HEK293 (cell line): ENCODE results near the gene GPSM1.

Experiments
- GFI1B ChIP-seq: fragments of 450-650 bp; formaldehyde crosslinking; IDR thresholded peaks from 2 replicates; pipeline ENCODE4 v1.5.1; 2016; ENCODE audit warnings: missing biosample characterization, missing genetic modification characterization
- KLF1 ChIP-seq: fragments of 450-650 bp; formaldehyde crosslinking; IDR thresholded peaks from 2 replicates; pipeline ENCODE4 v1.5.1; 2016; ENCODE audit warnings: missing biosample characterization, missing genetic modification characterization
- KLF9 ChIP-seq: fragments of 450-650 bp; formaldehyde crosslinking; IDR thresholded peaks from 2 replicates; pipeline ENCODE4 v1.5.1; 2016; ENCODE audit warnings: missing biosample characterization, missing genetic modification characterization, low read depth
- YY1 ChIP-seq: fragments of 450-650 bp; formaldehyde crosslinking; IDR thresholded peaks from 2 replicates; pipeline ENCODE4 v1.5.1; 2018; ENCODE audit warnings: missing biosample characterization, missing genetic modification characterization
- ZNF155 ChIP-seq: fragments of 450-650 bp; formaldehyde crosslinking; IDR thresholded peaks from 2 replicates; pipeline ENCODE4 v1.5.1; 2016; ENCODE audit warnings: missing biosample characterization, missing genetic modification characterization
- ZNF169 ChIP-seq: fragments of 450-650 bp; formaldehyde crosslinking; IDR thresholded peaks from 2 replicates; pipeline ENCODE4 v1.5.1; 2016; ENCODE audit warnings: missing biosample characterization, missing genetic modification characterization
- ZNF174 ChIP-seq: fragments of 450-650 bp; formaldehyde crosslinking; IDR thresholded peaks from 2 replicates; pipeline ENCODE4 v1.5.0; 2017; ENCODE audit warnings: missing biosample characterization, mild to moderate bottlenecking, missing genetic modification characterization
- ZNF366 ChIP-seq: fragments of 450-650 bp; formaldehyde crosslinking; conservative IDR thresholded peaks from 2 replicates; pipeline ENCODE4 v1.5.1; 2016; ENCODE audit warnings: missing biosample characterization, missing genetic modification characterization
- ZNF416 ChIP-seq: fragments of 450-650 bp; formaldehyde crosslinking; IDR thresholded peaks from 2 replicates; pipeline ENCODE4 v1.5.1; 2016; ENCODE audit warnings: missing biosample characterization, missing genetic modification characterization
- ZNF433 ChIP-seq: fragments of 450-650 bp; formaldehyde crosslinking; IDR thresholded peaks from 2 replicates; pipeline ENCODE4 v1.5.1; 2016; ENCODE audit warnings: missing biosample characterization, missing genetic modification characterization, low read depth
- ZNF48 ChIP-seq: fragments of 450-650 bp; formaldehyde crosslinking; IDR thresholded peaks from 2 replicates; pipeline ENCODE4 v1.5.1; 2016; ENCODE audit warnings: missing biosample characterization, missing genetic modification characterization
- ZNF521 ChIP-seq: fragments of 450-650 bp; formaldehyde crosslinking; IDR thresholded peaks from 2 replicates; pipeline ENCODE4 v1.5.1; 2017; ENCODE audit warnings: missing biosample characterization, mild to moderate bottlenecking, missing genetic modification characterization
- ZNF530 ChIP-seq: fragments of 450-650 bp; formaldehyde crosslinking; IDR thresholded peaks from 2 replicates; pipeline ENCODE4 v1.5.1; 2016; ENCODE audit warnings: low read depth, missing biosample characterization, missing genetic modification characterization
- ZNF544 ChIP-seq: fragments of 450-650 bp; formaldehyde crosslinking; IDR thresholded peaks from 2 replicates; pipeline ENCODE4 v1.5.0; 2017; ENCODE audit warnings: missing biosample characterization, missing genetic modification characterization
- ZNF596 ChIP-seq: fragments of 450-650 bp; IDR thresholded peaks from 2 replicates; pipeline ENCODE4 v1.5.0; 2018; ENCODE audit warnings: missing biosample characterization, mild to moderate bottlenecking, missing genetic modification characterization, moderate library complexity
- ZNF624 ChIP-seq: fragments of 450-650 bp; formaldehyde crosslinking; IDR thresholded peaks from 2 replicates; pipeline ENCODE4 v1.5.1; 2017; ENCODE audit warnings: missing biosample characterization, missing genetic modification characterization
- ZNF654 ChIP-seq: fragments of 450-650 bp; formaldehyde crosslinking; IDR thresholded peaks from 2 replicates; pipeline ENCODE4 v1.5.1; 2016; ENCODE audit warnings: low read depth, missing biosample characterization, missing genetic modification characterization
- ZNF658 ChIP-seq: fragments of 450-650 bp; formaldehyde crosslinking; IDR thresholded peaks from 2 replicates; pipeline ENCODE4; 2016; ENCODE audit warnings: missing biosample characterization, missing genetic modification characterization
- ZNF707 ChIP-seq: fragments of 450-650 bp; formaldehyde crosslinking; IDR thresholded peaks from 2 replicates; pipeline ENCODE4 v1.5.1; 2016; ENCODE audit warnings: missing biosample characterization, missing genetic modification characterization
- ZXDB ChIP-seq: fragments of 450-650 bp; formaldehyde crosslinking; IDR thresholded peaks from 2 replicates; pipeline ENCODE4 v1.5.1; 2016; ENCODE audit warnings: missing biosample characterization, missing genetic modification characterization
- TF ChIP-seq, protein P1 (sequence below): fragments of 450-650 bp; formaldehyde crosslinking; conservative IDR thresholded peaks from 2 replicates; pipeline ENCODE4 v1.5.1; 2016; ENCODE audit warnings: low read depth, missing biosample characterization, missing genetic modification characterization
- TF ChIP-seq, protein P2 (sequence below): fragments of 450-650 bp; formaldehyde crosslinking; IDR thresholded peaks from 2 replicates; pipeline ENCODE4 v1.5.1; 2016; ENCODE audit warnings: missing biosample characterization, missing genetic modification characterization, borderline replicate concordance
- TF ChIP-seq, protein P3 (sequence below): fragments of 450-650 bp; formaldehyde crosslinking; IDR thresholded peaks from 2 replicates; pipeline ENCODE4 v1.5.1; 2016; ENCODE audit warnings: missing biosample characterization, missing genetic modification characterization
- TF ChIP-seq, protein P4 (sequence below): fragments of 450-650 bp; IDR thresholded peaks from 2 replicates; pipeline ENCODE4 v1.5.1; 2018; ENCODE audit warnings: missing biosample characterization, missing genetic modification characterization
- TF ChIP-seq, protein P5 (sequence below): fragments of 450-650 bp; IDR thresholded peaks from 2 replicates; pipeline ENCODE4 v1.5.1; 2018; ENCODE audit warnings: missing biosample characterization, mild to moderate bottlenecking, missing genetic modification characterization

The GPSM1 gene

DNA sequence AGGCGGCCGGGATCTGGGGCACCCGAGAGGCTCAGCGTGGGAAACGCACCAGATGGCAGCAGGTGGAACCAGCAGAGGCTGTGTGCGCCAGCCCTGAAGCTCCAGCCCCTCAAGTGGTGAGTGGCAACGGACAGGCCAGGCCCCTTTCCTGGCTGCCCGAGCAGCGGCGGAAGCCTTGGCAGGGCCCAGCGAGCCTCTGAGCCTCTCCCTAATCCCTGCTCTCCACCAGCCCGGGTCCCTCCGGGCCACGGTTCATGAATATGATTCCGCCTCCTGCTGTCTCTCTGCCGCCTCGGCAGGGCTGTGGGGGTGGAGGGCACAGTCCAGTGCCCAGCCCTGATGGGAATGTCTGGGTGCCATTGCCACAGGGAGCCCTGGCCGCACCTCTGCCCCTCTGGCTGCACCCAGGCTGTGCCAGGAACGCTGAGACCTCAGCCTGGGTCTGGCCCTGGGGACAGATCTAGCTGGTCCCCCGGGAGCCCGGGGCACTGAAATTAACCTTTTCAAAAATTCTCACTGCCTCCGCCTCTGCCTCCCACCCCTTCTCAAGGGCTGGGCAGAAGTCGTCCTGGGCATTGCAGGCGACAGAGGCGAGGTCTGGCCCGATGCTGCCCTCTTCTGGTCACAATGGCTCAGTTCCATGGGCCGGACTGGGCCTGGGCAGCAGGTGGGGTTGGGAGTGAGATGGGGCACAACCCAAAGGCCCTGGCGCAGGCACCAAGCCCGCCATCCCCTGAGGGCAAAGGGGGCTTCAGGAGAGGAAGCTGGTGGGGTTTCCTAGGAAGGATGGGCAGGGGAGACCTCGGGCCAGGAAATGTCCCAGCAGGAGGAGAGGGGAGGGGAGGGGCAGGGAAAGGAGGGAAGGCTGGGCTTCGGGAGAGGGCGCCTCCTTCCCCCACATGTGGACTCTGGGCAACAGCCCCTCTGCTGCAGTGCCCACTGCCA lies 43.8 kb upstream of the GPSM1 start (continued):
- TF ChIP-seq, protein P1, sequence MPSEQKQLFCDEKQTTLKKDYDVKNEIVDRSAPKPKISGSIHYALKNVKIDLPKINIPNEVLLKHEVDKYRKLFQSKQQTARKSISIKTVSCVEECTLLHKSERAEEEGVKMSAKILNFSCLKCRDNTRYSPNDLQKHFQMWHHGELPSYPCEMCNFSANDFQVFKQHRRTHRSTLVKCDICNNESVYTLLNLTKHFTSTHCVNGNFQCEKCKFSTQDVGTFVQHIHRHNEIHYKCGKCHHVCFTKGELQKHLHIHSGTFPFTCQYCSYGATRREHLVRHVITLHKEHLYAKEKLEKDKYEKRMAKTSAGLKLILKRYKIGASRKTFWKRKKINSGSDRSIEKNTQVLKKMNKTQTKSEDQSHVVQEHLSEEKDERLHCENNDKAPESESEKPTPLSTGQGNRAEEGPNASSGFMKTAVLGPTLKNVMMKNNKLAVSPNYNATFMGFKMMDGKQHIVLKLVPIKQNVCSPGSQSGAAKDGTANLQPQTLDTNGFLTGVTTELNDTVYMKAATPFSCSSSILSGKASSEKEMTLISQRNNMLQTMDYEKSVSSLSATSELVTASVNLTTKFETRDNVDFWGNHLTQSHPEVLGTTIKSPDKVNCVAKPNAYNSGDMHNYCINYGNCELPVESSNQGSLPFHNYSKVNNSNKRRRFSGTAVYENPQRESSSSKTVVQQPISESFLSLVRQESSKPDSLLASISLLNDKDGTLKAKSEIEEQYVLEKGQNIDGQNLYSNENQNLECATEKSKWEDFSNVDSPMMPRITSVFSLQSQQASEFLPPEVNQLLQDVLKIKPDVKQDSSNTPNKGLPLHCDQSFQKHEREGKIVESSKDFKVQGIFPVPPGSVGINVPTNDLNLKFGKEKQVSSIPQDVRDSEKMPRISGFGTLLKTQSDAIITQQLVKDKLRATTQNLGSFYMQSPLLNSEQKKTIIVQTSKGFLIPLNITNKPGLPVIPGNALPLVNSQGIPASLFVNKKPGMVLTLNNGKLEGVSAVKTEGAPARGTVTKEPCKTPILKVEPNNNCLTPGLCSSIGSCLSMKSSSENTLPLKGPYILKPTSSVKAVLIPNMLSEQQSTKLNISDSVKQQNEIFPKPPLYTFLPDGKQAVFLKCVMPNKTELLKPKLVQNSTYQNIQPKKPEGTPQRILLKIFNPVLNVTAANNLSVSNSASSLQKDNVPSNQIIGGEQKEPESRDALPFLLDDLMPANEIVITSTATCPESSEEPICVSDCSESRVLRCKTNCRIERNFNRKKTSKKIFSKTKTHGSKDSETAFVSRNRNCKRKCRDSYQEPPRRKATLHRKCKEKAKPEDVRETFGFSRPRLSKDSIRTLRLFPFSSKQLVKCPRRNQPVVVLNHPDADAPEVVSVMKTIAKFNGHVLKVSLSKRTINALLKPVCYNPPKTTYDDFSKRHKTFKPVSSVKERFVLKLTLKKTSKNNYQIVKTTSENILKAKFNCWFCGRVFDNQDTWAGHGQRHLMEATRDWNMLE (tag by site-specific recombination): no peak
- TF ChIP-seq ZNF169: no peak
- TF ChIP-seq, protein P2, sequence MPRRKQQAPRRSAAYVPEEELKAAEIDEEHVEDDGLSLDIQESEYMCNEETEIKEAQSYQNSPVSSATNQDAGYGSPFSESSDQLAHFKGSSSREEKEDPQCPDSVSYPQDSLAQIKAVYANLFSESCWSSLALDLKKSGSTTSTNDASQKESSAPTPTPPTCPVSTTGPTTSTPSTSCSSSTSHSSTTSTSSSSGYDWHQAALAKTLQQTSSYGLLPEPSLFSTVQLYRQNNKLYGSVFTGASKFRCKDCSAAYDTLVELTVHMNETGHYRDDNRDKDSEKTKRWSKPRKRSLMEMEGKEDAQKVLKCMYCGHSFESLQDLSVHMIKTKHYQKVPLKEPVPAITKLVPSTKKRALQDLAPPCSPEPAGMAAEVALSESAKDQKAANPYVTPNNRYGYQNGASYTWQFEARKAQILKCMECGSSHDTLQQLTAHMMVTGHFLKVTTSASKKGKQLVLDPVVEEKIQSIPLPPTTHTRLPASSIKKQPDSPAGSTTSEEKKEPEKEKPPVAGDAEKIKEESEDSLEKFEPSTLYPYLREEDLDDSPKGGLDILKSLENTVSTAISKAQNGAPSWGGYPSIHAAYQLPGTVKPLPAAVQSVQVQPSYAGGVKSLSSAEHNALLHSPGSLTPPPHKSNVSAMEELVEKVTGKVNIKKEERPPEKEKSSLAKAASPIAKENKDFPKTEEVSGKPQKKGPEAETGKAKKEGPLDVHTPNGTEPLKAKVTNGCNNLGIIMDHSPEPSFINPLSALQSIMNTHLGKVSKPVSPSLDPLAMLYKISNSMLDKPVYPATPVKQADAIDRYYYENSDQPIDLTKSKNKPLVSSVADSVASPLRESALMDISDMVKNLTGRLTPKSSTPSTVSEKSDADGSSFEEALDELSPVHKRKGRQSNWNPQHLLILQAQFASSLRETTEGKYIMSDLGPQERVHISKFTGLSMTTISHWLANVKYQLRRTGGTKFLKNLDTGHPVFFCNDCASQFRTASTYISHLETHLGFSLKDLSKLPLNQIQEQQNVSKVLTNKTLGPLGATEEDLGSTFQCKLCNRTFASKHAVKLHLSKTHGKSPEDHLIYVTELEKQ (tag by site-specific recombination): no peak
- no peak for TF ChIP-seq ZNF658 (tag by site-specific recombination)
- TF ChIP-seq, protein P3, sequence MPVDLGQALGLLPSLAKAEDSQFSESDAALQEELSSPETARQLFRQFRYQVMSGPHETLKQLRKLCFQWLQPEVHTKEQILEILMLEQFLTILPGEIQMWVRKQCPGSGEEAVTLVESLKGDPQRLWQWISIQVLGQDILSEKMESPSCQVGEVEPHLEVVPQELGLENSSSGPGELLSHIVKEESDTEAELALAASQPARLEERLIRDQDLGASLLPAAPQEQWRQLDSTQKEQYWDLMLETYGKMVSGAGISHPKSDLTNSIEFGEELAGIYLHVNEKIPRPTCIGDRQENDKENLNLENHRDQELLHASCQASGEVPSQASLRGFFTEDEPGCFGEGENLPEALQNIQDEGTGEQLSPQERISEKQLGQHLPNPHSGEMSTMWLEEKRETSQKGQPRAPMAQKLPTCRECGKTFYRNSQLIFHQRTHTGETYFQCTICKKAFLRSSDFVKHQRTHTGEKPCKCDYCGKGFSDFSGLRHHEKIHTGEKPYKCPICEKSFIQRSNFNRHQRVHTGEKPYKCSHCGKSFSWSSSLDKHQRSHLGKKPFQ (tag by site-specific recombination): no peak
- TF ChIP-seq ZNF366: no peak
- no peak for TF ChIP-seq ZNF433 (tag by site-specific recombination)
- TF ChIP-seq, protein P4, sequence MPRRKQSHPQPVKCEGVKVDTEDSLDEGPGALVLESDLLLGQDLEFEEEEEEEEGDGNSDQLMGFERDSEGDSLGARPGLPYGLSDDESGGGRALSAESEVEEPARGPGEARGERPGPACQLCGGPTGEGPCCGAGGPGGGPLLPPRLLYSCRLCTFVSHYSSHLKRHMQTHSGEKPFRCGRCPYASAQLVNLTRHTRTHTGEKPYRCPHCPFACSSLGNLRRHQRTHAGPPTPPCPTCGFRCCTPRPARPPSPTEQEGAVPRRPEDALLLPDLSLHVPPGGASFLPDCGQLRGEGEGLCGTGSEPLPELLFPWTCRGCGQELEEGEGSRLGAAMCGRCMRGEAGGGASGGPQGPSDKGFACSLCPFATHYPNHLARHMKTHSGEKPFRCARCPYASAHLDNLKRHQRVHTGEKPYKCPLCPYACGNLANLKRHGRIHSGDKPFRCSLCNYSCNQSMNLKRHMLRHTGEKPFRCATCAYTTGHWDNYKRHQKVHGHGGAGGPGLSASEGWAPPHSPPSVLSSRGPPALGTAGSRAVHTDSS (tag by site-specific recombination): no peak
- TF ChIP-seq GFI1B (tag by site-specific recombination): no peak
- no peak for TF ChIP-seq ZNF521 (tag by site-specific recombination)
- TF ChIP-seq ZNF155 (tag by site-specific recombination): no peak
- peak; percentile 91 for TF ChIP-seq ZNF654 (tag by site-specific recombination)
- TF ChIP-seq ZNF596: no peak
- TF ChIP-seq ZNF624 (tag by site-specific recombination): no peak
- TF ChIP-seq, protein P5, sequence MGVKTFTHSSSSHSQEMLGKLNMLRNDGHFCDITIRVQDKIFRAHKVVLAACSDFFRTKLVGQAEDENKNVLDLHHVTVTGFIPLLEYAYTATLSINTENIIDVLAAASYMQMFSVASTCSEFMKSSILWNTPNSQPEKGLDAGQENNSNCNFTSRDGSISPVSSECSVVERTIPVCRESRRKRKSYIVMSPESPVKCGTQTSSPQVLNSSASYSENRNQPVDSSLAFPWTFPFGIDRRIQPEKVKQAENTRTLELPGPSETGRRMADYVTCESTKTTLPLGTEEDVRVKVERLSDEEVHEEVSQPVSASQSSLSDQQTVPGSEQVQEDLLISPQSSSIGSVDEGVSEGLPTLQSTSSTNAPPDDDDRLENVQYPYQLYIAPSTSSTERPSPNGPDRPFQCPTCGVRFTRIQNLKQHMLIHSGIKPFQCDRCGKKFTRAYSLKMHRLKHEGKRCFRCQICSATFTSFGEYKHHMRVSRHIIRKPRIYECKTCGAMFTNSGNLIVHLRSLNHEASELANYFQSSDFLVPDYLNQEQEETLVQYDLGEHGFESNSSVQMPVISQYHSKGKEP (tag by site-specific recombination): no peak
- TF ChIP-seq YY1 (tag by site-specific recombination): no peak
- TF ChIP-seq ZXDB (tag by site-specific recombination): no peak
- TF ChIP-seq KLF9 (tag by site-specific recombination): 0 out of 2 replicates have a peak, but pooled peaks have one; percentile 22
- TF ChIP-seq ZNF48 (tag by site-specific recombination): no peak
- no peak for TF ChIP-seq ZNF530 (tag by site-specific recombination)
- TF ChIP-seq ZNF707: no peak
- no peak for TF ChIP-seq ZNF544 (tag by site-specific recombination)
- TF ChIP-seq ZNF174 (tag by site-specific recombination): no peak
- TF ChIP-seq ZNF416 (tag by site-specific recombination): no peak
- TF ChIP-seq KLF1 (tag by site-specific recombination): peak; percentile 59
